ENCODE data around the gene DUSP19. TPM values are rescaled to one million over a fixed set of nuclear protein-coding genes. Genes with fewer than 3 reads are reported as not detected.

The DUSP19 gene
- total and polyA plus RNA-seq, 2 of the 13 experiments (the other 11 are each of a cell fraction or from before 2014, with no cell fraction given), result 1.3 to 1.9 TPM

- ATAC-seq, result no peak
- no peak for DNase-seq (ENCODE audit: low spot score)
- FAIRE-seq, result no peak
These were observed 9.4 kb upstream of the DUSP19 start for GRCh38 chr2:183069174-183069573.

More at GRCh38 chr2:183069174-183069573, 9.4 kb upstream of the DUSP19 start:
- no peak overlapping the region for H2AFZ ChIP-seq (ENCODE audit: low read length)
- 0 out of 5 replicates have a peak, but pooled peaks cover 0 to 12% of the 10 kb centered on the region in 2 experiments for H3K27me3 ChIP-seq (ENCODE audit: control insufficient read depth in 1 of 2, insufficient read depth in 2 of 2, low read length in 2 of 2)
- H3K9ac ChIP-seq (ENCODE audit: insufficient read depth, low read depth, low read length), result no peak overlapping the region
- 0 out of 2 replicates have a peak, but pooled peaks have one; percentile 26 for TF ChIP-seq SP4 (CRISPR knock-in tag; IDR thresholded peaks at IDR 0.05)
- TF ChIP-seq ZC3H4 (CRISPR knock-in tag; IDR thresholded peaks at IDR 0.05; ENCODE audit: borderline replicate concordance), result no peak
- TF ChIP-seq IRF1 (CRISPR knock-in tag; IDR thresholded peaks at IDR 0.05; ENCODE audit: low read depth), result no peak
- TF ChIP-seq ZNF670 (CRISPR knock-in tag; IDR thresholded peaks at IDR 0.05; ENCODE audit: borderline replicate concordance), result no peak
- TF ChIP-seq ZNF362 (CRISPR knock-in tag; IDR thresholded peaks at IDR 0.05; ENCODE audit: borderline replicate concordance), result no peak
- no peak for TF ChIP-seq ZNF205 (CRISPR knock-in tag; IDR thresholded peaks at IDR 0.05)
- POLR2A ChIA-PET, result interaction anchor here (1.3 kb wide), 1 partner anchor 10 kb away, joined by 4 read pairs; the partner anchor contains the start of gene DUSP19
- no peak overlapping the region for H3K4me3 ChIP-seq (replicated peaks in 1 of 3; ENCODE audit: insufficient read depth in 1 of 3, low read depth in 2 of 3, low read length in 3 of 3)
- H3K9me3 ChIP-seq (ENCODE audit: low read length), result peaks cover 7% of the 10 kb centered on the region; the same call in 1 of the 2 replicates
- H3K4me1 ChIP-seq (ENCODE audit: insufficient read depth, low read length), result peaks cover 10% of the 10 kb centered on the region
- intact Hi-C loops (cut with micrococcal nuclease; ENCODE audit: unreplicated experiment), result no loop called here
- no peaks in the 10 kb centered on the region for H3K79me2 ChIP-seq (ENCODE audit: insufficient read depth, low read length)
- CTCF ChIA-PET (ENCODE audit: low intra/inter-chr PET ratio, low total read pairs), result no interaction called here
- BruUV-seq (replicated peaks), result no TSS peak
- H4K20me1 ChIP-seq (ENCODE audit: insufficient read depth, low read length), result no peaks in the 10 kb centered on the region
- H3K36me3 ChIP-seq (replicated peaks in 1 of 2; ENCODE audit: control insufficient read depth in 1 of 2, insufficient read depth in 2 of 2, low read length in 2 of 2), result no peaks in the 10 kb centered on the region
- no peak overlapping the region for H3K27ac ChIP-seq (ENCODE audit: extremely low read length, insufficient read depth, low read length)
- WGBS (ENCODE audit: low lambda C conversion rate), result 61% methylated on average over 2 of the region's 2 CpGs
- in situ Hi-C loops (cut with HindIII; ENCODE audit: extremely low pct_ligation_motif_present, low pct_unique_long_range_greater_than_20kb), result no loop called here
- H3K4me2 ChIP-seq (ENCODE audit: low read depth, low read length), result no peak overlapping the region
